DMS 273 (cell line): ENCODE results near the gene FAM240A.
"Not testable (repeated sequence)": the region's sequence is repeated elsewhere in the genome, so short reads cannot be mapped to it uniquely, and the experiment has no call there.

ENCODE experiments used
- DNase-seq: peaks from one replicate; lab custom pipeline; 2025; ENCODE audit not compliant: unreplicated experiment; lab: John Stamatoyannopoulos, UW

FAM240A gene

DNA sequence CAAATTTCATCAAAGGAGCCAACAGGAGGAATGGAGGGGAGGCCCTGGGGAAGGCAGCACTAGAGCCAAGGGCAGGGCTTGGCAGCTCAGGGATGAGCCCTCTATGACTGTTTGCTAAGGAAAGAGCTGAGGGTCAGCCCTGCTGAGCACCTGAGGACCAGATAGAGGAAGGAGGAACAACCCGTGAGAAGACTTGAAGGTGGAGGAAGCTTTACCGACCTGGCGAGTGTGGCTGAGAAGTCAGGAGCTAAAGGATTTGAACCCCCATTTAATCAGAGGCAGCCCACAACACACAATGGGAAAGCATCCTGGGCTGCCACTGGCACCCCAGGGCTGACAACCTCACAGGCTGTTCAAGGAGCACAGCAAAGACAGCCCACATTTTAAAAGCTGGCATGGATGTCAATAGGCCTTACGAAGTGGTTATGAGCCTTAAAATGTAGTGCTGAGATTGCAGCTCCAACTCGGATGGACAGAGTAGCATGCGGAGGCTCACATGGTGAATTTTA, 25.5 kb upstream of the FAM240A start:
- no peak for DNase-seq

- not testable (repeated sequence) for DNase-seq
These were observed 25.1 kb upstream of the FAM240A start for GRCh38 chr3:46587268-46587667.

DNA sequence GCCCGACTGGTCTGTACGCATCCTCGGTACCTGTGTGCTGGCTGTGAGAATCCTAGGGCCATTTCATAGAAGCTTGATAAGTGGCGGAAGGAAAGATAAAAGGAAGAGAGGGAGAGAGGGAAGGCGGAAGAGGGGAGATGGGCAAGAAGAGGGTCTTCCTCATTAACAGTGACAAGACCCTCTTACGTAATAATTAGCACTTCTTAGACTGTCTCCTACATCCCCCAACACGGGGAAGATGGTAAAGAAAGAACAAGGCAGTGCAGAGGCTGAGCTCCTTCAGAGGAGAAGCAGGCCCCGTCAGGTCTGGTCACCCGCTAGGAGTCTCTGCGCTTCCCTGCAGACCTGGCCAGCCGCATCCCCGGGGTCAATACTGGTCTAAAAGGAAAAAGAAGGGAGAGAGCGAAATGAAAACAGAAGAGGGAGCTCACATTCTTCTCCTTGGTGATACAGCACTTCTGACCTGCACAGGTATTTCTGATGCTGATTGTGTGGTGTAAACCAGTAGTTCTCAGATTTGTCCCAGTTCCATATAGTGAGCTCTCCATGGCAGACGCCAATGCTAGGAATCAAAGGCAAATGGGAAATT, 19.0 kb upstream of the FAM240A start:
- no peak for DNase-seq

GRCh38 chr3:46593979-46594378, 18.3 kb upstream of the FAM240A start:
- DNase-seq, result no peak

- no peak for DNase-seq
These were observed 17.6 kb upstream of the FAM240A start for GRCh38 chr3:46594723-46595122.

- no peak for DNase-seq
These were observed 16.5 kb upstream of the FAM240A start for GRCh38 chr3:46595819-46596314.

- DNase-seq, result no peak
These were observed 12.7 kb upstream of the FAM240A start for GRCh38 chr3:46599590-46599989.

GRCh38 chr3:46603446-46604046, 8.8 kb upstream of the FAM240A start:
- DNase-seq, result no peak

DNA sequence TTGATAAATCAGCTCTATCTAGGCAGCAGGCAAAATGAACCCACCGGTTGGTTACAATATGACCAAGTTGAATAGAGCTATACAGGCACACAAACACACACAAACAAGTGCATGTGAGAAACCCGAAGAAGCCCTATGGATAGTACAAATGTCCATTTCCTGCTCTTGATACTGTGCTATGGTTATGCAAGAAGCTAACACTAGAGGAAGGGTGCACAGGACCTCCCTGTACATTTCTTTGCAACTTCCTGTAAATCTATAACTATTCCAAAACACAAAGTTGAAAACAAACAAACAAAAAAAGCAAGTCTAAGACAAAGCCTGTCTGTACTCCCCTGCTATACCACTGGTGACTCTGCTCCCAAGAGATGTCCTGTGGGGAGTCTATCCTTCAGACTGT, 8.2 kb upstream of the FAM240A start:
- no peak for DNase-seq

DNA sequence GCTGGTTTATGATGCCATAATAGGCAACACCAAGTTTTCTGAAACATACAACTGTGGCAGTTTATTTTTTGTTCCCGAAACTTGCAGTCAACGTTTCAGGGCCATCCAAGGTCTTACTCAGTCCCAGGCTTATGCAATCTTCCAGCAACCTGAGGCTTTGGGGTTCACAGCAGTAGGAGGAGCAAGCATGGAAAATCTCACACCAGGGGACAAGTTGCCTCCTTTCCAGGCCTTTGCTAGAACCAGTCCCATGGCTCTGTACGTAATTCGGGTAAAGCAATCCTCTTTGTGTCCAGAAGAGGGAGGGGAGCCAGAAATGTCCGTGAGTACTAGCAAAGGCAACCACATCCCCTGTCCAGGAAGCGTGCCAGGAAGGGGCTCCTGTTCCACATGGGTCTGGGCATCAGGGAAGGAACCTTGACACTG, 4.7 kb upstream of the FAM240A start:
- DNase-seq, result peak; percentile 40

DNA sequence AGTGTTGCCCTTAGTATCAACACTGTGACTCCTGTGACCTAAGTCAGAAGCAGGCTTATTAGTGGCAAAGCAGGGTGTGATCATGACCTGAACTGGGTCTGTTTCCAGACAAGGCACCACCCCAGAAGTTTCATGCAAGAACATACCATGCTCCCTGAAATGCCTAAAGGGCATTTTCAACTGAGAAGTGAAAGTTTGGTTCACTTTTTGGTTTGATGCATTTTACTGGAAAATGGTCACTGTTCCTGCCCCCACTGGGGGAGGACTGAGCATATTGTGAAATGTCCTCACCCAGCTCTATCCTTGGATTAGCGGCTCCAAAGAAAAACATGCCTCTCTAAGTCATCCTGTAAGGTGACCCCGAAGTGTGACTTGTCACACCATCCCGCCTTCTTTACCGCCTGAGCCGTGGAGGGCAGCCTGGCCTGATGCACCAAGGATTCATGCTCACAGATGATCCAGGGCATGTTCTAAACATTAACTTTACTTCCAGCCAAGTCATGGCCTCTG, 3.1 kb upstream of the FAM240A start:
- DNase-seq, result no peak

GRCh38 chr3:46609944-46610722, 2.2 kb upstream of the FAM240A start:
- DNase-seq, result no peak

GRCh38 chr3:46613313-46614005, 1.1 kb downstream of the FAM240A start:
- no peak for DNase-seq

GRCh38 chr3:46614431-46614830, 2.1 kb downstream of the FAM240A start:
- no peak for DNase-seq

DNA sequence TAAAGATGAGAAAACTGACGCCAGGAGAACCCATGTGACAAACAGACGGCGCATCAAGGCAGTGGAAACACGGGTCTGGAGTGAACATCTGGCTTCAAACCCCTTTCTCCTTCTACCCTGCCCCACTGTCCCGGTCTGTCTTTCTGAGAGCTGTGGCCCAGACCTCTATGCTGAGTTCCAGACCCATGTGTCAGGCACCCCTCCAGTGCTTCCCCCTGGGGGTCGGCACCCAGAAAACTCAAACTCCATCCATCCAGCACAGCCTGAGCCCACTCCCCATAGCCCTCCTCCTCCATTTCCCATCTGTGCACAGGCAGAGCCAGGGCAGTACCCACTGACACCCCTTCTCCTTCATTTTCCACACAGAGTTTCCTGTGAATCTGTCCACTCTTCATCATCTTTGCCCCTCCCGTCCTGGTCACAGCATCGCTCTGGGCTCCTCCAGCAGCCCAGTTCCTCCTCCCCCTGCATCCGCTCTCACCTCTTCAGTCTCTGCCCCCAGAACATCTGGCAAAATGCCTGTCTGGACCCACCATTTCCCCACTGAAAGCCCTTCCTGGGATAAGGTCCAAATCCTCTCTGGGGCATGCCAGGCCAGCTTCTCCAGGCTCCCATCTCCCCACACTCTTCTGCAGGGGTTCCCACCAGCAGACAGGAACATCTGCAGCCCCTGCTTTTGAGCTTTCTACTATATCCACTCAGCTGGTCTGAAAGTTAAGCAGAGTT, 2.9 kb downstream of the FAM240A start:
- no peak for DNase-seq

DNA sequence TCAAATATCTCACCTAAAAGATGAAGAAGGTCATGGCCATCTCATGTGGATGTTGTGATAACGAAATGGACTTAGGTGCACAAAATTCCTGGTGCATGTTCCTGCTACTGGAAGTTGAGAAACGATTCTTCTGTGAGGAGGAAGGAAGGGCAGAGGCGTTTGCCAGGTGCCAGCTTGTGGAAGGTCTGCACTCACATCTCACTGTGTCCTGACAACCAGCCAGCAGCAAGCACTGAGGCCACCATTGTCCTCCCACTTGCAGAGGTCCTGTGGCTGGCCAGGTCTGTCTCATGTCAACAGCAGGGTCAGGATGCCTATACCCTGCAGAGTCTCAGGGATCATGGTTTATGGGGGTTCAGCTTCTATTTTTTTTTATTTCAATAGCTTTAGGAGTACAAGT, 3.7 kb downstream of the FAM240A start:
- no peak for DNase-seq

GRCh38 chr3:46617941-46618340, 5.6 kb downstream of the FAM240A start:
- DNase-seq, result no peak

GRCh38 chr3:46619845-46620778, 7.8 kb downstream of the FAM240A start:
- DNase-seq, result no peak

GRCh38 chr3:46624533-46624932, 12.2 kb downstream of the FAM240A start:
- no peak for DNase-seq
